Epithelial cell of proximal tubule (primary cell): ENCODE data around the gene MISP. TPM values are rescaled to one million over a fixed set of nuclear protein-coding genes. Genes with fewer than 3 reads are reported as not detected.

Source experiments
- DNase-seq: peaks from one replicate; pipeline ENCODE4 v3.0.0-alpha.2; 2011; ENCODE audit warnings: low read depth
- H3K4me3 ChIP-seq: 2 replicates; pipeline ENCODE4 v1.5.1; 2011; ENCODE audit warnings: low read depth, mild to moderate bottlenecking, low read length
- total RNA-seq: library from RNA; depleted of rRNA; stranded (reverse); fragments of >200 nt; gene quantifications from 2 replicates; pipeline ENCODE4 v1.2.3, GENCODE V29; 2015
- TF ChIP-seq, protein P1 (sequence below): conservative IDR thresholded peaks from 2 replicates; pipeline ENCODE4 v1.5.1; 2012; ENCODE audit warnings: low read depth, mild to moderate bottlenecking, low read length

MISP gene
- total RNA-seq, 1 donor from 2014 or later = 41.5 TPM

DNA sequence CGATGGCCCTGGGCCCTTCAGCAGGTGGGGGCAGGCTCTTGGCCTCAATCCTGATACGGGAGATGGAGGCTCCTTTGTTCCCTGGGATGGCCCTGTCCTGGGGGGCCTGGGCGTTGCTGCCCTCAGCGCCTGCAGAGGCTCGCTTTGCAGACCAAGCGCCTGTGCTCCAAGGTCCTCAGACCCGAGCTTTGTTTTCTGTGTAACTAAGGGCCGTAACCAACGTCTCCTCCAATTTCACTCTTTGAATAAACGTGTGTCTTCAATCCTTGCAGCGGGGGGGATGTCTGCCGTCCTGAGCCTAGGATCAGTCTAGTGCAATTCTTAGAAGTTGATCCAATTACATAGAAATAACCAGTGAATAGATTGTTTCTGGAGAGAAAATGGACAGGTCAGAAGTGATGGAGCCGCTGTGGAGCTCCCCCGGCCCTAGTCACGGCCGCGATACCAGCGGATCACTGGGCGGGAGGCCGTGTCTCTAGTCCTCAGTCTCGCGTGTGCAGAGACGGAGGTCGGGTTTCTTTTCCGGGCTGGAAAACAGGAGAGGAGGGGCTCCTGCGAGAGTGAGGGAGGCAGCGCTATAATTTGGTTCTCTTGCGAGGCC lies 51.7 kb downstream of the MISP start:
- H3K4me3 ChIP-seq = no peak overlapping the region
- no peak for DNase-seq
- TF ChIP-seq, protein P1, sequence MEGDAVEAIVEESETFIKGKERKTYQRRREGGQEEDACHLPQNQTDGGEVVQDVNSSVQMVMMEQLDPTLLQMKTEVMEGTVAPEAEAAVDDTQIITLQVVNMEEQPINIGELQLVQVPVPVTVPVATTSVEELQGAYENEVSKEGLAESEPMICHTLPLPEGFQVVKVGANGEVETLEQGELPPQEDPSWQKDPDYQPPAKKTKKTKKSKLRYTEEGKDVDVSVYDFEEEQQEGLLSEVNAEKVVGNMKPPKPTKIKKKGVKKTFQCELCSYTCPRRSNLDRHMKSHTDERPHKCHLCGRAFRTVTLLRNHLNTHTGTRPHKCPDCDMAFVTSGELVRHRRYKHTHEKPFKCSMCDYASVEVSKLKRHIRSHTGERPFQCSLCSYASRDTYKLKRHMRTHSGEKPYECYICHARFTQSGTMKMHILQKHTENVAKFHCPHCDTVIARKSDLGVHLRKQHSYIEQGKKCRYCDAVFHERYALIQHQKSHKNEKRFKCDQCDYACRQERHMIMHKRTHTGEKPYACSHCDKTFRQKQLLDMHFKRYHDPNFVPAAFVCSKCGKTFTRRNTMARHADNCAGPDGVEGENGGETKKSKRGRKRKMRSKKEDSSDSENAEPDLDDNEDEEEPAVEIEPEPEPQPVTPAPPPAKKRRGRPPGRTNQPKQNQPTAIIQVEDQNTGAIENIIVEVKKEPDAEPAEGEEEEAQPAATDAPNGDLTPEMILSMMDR = no peak

DNA sequence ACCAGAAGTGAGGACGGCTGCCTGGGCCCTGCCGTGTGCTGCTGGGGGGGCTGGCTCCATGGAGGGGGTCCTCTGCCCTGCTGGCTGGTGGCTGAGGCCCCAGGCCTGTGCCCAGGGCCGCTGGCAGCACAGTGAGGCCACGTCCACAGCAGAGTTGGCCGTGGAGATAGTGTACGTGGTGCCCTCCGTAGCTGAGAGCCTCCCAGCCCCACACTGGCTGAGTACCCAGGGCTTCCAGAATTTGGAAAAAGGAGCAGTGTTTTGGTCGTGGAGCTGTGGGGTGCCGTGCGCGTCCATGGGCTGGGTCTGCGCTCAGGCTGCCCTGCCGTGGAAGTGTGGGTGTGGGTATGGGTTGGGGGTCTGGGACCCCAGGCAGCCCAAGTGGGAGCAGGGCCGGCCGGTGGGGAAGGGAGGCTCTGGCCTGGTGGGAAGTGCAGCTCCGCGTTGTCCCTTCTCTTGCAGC lies 52.2 kb downstream of the MISP start:
- no peak overlapping the region for H3K4me3 ChIP-seq
- DNase-seq = no peak
- TF ChIP-seq, protein P1 = no peak

DNA sequence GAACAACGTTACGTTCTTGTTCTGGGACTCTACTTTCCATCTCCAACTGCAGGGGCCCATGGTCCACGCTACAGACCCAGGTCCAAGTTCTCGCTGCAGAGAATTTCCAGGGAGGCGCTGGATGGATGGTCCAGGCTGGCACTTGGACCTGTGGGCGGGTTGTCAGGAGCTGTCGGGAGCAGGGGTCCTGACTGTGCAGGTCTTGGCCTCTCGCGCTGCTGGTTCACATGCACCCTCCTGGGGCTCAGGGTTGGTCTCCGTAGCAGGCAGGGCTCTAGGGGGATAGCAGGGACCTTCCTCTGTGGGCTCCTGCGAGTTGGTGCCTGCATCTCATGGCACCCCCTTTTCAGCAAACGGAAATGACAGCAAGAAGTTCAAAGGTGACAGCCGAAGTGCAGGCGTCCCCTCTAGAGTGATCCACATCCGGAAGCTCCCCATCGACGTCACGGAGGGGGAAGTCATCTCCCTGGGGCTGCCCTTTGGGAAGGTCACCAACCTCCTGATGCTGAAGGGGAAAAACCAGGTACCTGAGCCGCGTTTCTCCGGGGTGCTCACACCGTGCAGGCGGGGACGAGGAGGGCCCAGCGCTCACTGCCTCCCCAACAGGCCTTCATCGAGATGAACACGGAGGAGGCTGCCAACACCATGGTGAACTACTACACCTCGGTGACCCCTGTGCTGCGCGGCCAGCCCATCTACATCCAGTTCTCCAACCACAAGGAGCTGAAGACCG lies 52.9 kb downstream of the MISP start:
- TF ChIP-seq, protein P1 = no peak
- DNase-seq = no peak
- no peak overlapping the region for H3K4me3 ChIP-seq

DNA sequence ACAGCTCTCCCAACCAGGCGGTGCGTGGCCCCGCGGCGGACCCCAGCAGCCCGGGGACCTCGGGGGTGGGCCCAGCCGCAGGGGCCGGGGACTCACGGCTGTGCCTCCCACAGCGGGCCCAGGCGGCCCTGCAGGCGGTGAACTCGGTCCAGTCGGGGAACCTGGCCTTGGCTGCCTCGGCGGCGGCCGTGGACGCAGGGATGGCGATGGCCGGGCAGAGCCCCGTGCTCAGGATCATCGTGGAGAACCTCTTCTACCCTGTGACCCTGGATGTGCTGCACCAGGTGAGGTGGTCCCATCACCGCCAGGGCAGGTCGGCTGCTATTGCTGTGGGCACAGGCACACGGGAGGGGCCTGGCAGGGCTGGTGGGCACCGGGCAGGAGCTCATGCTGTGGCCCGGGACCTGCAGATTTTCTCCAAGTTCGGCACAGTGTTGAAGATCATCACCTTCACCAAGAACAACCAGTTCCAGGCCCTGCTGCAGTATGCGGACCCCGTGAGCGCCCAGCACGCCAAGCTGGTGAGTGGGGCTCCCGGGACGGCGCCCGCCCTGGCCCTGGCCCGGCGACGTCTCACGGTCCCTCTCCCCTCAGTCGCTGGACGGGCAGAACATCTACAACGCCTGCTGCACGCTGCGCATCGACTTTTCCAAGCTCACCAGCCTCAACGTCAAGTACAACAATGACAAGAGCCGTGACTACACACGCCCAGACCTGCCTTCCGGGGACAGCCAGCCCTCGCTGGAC lies 53.7 kb downstream of the MISP start:
- no peak for DNase-seq
- H3K4me3 ChIP-seq = no peak overlapping the region
- TF ChIP-seq, protein P1 = no peak

DNA sequence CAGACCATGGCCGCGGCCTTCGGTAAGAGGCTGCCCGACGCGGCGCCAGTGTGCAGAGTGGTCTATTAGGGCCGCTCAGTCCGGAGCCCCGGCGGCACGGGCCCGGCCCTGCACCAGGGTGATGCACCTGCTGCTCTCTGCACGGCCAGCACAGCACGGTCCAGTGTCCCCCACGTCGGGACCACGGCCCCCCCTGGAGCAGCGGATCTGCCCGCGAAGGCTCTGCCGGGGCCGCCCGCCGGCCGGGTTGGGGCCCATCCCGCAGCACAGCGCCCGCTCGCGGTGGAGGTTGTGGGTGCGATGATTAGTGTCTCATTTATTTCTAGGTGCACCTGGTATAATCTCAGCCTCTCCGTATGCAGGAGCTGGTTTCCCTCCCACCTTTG lies 54.2 kb downstream of the MISP start:
- H3K4me3 ChIP-seq = no peak overlapping the region
- TF ChIP-seq, protein P1 = no peak
- DNase-seq = no peak

DNA sequence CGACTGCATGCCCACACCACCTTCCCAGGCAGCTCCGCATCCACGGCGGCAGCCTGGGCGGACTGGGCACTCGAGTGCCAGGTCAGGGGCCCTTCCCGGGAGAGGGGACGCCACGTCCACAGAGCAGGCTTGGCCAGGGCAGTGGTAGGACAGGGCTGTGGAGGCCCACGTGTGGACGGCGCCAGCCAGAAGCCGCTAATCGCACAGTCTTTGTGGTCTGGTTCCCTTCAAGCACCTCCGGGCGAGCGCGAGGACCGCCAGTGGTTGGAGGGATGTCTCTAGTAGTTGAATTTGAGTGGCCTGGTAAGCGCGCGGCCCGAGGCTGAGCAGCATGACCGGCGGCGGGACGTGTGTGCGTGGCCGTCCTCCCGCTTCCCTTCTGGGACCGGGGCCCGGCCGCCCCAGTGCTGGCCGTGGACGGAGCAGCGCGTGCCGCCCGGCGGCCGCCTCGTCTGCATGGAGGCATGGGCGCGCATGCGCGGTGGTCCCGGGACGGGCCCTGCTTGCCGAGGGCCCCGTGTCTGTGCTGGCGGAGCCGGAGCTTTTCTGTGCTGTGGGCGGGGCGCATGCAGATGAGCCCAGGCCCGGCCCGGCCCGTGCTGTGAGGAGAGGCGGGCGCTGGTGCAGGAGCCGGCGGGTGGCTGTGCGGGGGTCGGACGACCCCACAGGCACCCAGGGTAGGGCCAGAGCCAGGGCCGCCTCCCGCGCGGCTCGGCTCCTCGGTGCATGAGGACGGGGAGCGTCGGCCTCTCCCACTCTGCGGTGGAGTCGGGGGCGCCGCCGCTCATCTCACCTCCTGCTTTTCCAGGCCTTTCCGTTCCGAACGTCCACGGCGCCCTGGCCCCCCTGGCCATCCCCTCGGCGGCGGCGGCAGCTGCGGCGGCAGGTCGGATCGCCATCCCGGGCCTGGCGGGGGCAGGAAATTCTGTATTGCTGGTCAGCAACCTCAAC lies 55.0 kb downstream of the MISP start:
- no peak for DNase-seq
- TF ChIP-seq, protein P1 = no peak
- no peak overlapping the region for H3K4me3 ChIP-seq
